Measurements from ENCODE around the gene P2RY2.

DNA sequence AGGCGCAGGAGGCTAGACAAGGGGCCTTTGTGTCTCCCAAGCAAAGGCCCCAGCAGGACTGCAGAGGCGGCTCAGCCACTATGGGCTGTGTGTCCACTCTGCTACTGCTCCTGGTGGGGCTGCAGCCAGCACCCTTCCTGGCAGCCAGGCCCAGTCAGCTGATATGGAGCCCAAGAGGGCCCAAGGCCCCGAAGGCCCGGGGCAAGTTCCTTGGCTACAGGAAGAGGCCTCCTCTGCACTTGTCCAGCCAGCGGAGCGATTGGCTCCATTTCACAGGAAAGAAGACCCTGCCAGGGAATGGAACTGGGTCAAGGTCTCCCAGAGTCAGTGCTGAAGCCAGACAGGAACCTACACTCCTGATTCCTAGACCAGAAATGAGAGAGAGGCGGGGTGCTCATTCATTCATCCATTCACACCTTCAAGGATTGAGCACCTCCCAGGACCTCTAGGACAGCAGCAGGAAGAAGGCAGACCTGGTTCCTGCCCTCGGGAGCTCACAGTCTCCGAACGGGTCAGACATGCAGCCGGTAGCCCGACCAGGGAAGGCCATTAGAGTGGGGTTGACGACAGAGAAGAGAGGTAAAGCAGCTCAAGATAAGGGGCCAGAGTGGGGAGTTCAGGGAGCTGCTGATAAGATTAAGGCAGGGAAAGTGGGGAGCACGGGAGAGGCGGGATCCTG lies 811 bp upstream of the P2RY2 start:
- TF ChIP-seq ELF1 (tag; IDR thresholded peaks at IDR 0.05) = no peak
- TF ChIP-seq, protein P1, sequence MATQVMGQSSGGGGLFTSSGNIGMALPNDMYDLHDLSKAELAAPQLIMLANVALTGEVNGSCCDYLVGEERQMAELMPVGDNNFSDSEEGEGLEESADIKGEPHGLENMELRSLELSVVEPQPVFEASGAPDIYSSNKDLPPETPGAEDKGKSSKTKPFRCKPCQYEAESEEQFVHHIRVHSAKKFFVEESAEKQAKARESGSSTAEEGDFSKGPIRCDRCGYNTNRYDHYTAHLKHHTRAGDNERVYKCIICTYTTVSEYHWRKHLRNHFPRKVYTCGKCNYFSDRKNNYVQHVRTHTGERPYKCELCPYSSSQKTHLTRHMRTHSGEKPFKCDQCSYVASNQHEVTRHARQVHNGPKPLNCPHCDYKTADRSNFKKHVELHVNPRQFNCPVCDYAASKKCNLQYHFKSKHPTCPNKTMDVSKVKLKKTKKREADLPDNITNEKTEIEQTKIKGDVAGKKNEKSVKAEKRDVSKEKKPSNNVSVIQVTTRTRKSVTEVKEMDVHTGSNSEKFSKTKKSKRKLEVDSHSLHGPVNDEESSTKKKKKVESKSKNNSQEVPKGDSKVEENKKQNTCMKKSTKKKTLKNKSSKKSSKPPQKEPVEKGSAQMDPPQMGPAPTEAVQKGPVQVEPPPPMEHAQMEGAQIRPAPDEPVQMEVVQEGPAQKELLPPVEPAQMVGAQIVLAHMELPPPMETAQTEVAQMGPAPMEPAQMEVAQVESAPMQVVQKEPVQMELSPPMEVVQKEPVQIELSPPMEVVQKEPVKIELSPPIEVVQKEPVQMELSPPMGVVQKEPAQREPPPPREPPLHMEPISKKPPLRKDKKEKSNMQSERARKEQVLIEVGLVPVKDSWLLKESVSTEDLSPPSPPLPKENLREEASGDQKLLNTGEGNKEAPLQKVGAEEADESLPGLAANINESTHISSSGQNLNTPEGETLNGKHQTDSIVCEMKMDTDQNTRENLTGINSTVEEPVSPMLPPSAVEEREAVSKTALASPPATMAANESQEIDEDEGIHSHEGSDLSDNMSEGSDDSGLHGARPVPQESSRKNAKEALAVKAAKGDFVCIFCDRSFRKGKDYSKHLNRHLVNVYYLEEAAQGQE (IDR thresholded peaks at IDR 0.05; ENCODE audit: borderline replicate concordance) = no peak
- TF ChIP-seq, protein P1 (CRISPR knock-in tag; IDR thresholded peaks at IDR 0.05; ENCODE audit: low read depth) = no peak
- TF ChIP-seq, protein P2, sequence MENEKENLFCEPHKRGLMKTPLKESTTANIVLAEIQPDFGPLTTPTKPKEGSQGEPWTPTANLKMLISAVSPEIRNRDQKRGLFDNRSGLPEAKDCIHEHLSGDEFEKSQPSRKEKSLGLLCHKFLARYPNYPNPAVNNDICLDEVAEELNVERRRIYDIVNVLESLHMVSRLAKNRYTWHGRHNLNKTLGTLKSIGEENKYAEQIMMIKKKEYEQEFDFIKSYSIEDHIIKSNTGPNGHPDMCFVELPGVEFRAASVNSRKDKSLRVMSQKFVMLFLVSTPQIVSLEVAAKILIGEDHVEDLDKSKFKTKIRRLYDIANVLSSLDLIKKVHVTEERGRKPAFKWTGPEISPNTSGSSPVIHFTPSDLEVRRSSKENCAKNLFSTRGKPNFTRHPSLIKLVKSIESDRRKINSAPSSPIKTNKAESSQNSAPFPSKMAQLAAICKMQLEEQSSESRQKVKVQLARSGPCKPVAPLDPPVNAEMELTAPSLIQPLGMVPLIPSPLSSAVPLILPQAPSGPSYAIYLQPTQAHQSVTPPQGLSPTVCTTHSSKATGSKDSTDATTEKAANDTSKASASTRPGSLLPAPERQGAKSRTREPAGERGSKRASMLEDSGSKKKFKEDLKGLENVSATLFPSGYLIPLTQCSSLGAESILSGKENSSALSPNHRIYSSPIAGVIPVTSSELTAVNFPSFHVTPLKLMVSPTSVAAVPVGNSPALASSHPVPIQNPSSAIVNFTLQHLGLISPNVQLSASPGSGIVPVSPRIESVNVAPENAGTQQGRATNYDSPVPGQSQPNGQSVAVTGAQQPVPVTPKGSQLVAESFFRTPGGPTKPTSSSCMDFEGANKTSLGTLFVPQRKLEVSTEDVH (IDR thresholded peaks at IDR 0.05; ENCODE audit: low read depth, partially characterized antibody) = no peak
- TF ChIP-seq HMGN3 (IDR thresholded peaks at IDR 0.05; ENCODE audit: borderline replicate concordance, extremely low read depth, insufficient read length, low read depth, low read length) = no peak
- TF ChIP-seq RBM22 (IDR thresholded peaks at IDR 0.05; ENCODE audit: low read depth, low read length, poor library complexity, severe bottlenecking) = no peak
- no peak for TF ChIP-seq LEF1 (IDR thresholded peaks at IDR 0.05)
- TF ChIP-seq, protein P3, sequence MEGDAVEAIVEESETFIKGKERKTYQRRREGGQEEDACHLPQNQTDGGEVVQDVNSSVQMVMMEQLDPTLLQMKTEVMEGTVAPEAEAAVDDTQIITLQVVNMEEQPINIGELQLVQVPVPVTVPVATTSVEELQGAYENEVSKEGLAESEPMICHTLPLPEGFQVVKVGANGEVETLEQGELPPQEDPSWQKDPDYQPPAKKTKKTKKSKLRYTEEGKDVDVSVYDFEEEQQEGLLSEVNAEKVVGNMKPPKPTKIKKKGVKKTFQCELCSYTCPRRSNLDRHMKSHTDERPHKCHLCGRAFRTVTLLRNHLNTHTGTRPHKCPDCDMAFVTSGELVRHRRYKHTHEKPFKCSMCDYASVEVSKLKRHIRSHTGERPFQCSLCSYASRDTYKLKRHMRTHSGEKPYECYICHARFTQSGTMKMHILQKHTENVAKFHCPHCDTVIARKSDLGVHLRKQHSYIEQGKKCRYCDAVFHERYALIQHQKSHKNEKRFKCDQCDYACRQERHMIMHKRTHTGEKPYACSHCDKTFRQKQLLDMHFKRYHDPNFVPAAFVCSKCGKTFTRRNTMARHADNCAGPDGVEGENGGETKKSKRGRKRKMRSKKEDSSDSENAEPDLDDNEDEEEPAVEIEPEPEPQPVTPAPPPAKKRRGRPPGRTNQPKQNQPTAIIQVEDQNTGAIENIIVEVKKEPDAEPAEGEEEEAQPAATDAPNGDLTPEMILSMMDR (IDR thresholded peaks at IDR 0.05 in 2 of 3, conservative IDR thresholded peaks at IDR 0.05 in 1 of 3; ENCODE audit: insufficient read depth in 2 of 3, low read depth in 1 of 3, low read length in 3 of 3) = no peak
- TF ChIP-seq MIER1 (IDR thresholded peaks at IDR 0.05; ENCODE audit: low read depth) = no peak
- no peak for TF ChIP-seq NR2F6 (CRISPR knock-in tag; IDR thresholded peaks at IDR 0.05)
- TF ChIP-seq CBX2 (IDR thresholded peaks at IDR 0.05; ENCODE audit: insufficient read depth, low read length, poor library complexity, severe bottlenecking) = no peak
- no peak for TF ChIP-seq MYC (IDR thresholded peaks at IDR 0.05; ENCODE audit: low read depth, low read length)
- TF ChIP-seq MYC (CRISPR knock-in tag; IDR thresholded peaks at IDR 0.05; ENCODE audit: borderline replicate concordance, low read depth) = no peak
- TF ChIP-seq ZKSCAN1 (IDR thresholded peaks at IDR 0.05; ENCODE audit: low read depth, low read length) = no peak
- no peak for TF ChIP-seq RB1 (IDR thresholded peaks at IDR 0.05; ENCODE audit: low read depth)

All from K562 (cell line).